ENCODE data around the gene EIF4ENIF1. TPM values are rescaled to one million over a fixed set of nuclear protein-coding genes. Genes with fewer than 3 reads are reported as not detected.

EIF4ENIF1 gene
- polyA plus RNA-seq, 2 of the 4 experiments (the other 2 are of a cell fraction) = 10.3 to 15.5 TPM

- DNase-seq (ENCODE audit: low read depth in 1 of 2, low spot score in 1 of 2) (no peak), FAIRE-seq (no peak), ATAC-seq (no peak)
- H3K4me2 ChIP-seq = no peak overlapping the region
- CTCF ChIA-PET = no interaction called here
- POLR2A ChIA-PET = no interaction called here
- no peaks in the 10 kb centered on the region for H3K9me3 ChIP-seq
- no peak overlapping the region for H3K27ac ChIP-seq
- no peak overlapping the region for H3K4me3 ChIP-seq
- no peak for TF ChIP-seq GATA3 (IDR thresholded peaks at IDR 0.05; ENCODE audit: borderline replicate concordance)
- TF ChIP-seq ZSCAN20 (CRISPR knock-in tag; IDR thresholded peaks at IDR 0.05) = no peak
- no peak for TF ChIP-seq EHMT2 (IDR thresholded peaks at IDR 0.05; ENCODE audit: low read depth)
- no peak for TF ChIP-seq ESRRA (IDR thresholded peaks at IDR 0.05; ENCODE audit: borderline replicate concordance, low read length)
- no peak for TF ChIP-seq CBX2 (IDR thresholded peaks at IDR 0.05; ENCODE audit: borderline replicate concordance, low read depth)
- TF ChIP-seq RAD21 (conservative IDR thresholded peaks at IDR 0.05 in 1 of 2, IDR thresholded peaks at IDR 0.05 in 1 of 2) = no peak
- no peak for TF ChIP-seq HDAC2 (IDR thresholded peaks at IDR 0.05)
- TF ChIP-seq TFCP2L1 (CRISPR knock-in tag; IDR thresholded peaks at IDR 0.05) = no peak
- 66% methylated on average over 3 of the region's 3 CpGs for WGBS (ENCODE audit: missing lambda C conversion rate)
- H3K4me1 ChIP-seq = no peaks in the 10 kb centered on the region
Measured at GRCh38 chr22:31394326-31394725, 95.3 kb downstream of the EIF4ENIF1 start.

- 79% methylated on average over 2 of the region's 2 CpGs for WGBS (ENCODE audit: missing lambda C conversion rate)
- ATAC-seq (no peak), DNase-seq (ENCODE audit: low read depth in 1 of 2, low spot score in 1 of 2) (peak in 1 of 2 experiments; percentile 6), FAIRE-seq (no peak)
- Histone ChIP-seq H3K4me3 (no peak overlapping the region), H3K4me2 (no peak overlapping the region), H3K27ac (no peak overlapping the region), H3K4me1 (no peaks in the 10 kb centered on the region), H3K9me3 (no peaks in the 10 kb centered on the region)
- POLR2A ChIA-PET = no interaction called here
- no peak for TF ChIP-seq PHF8 (IDR thresholded peaks at IDR 0.05; ENCODE audit: borderline replicate concordance, low read depth)
- TF ChIP-seq ZC3H11A (IDR thresholded peaks at IDR 0.05) = no peak
- no peak for TF ChIP-seq JUN (IDR thresholded peaks at IDR 0.05)
- TF ChIP-seq HOXB13 (CRISPR knock-in tag; IDR thresholded peaks at IDR 0.05; ENCODE audit: low read depth) = no peak
- TF ChIP-seq ZSCAN20 (CRISPR knock-in tag; IDR thresholded peaks at IDR 0.05) = no peak
- no peak for TF ChIP-seq PBX3 (IDR thresholded peaks at IDR 0.05)
- no peak for TF ChIP-seq CBX8 (IDR thresholded peaks at IDR 0.05)
- TF ChIP-seq HEYL (CRISPR knock-in tag; IDR thresholded peaks at IDR 0.05) = no peak
- no peak for TF ChIP-seq KDM1A (IDR thresholded peaks at IDR 0.05; ENCODE audit: low read depth)
- TF ChIP-seq BCL3 (IDR thresholded peaks at IDR 0.05) = no peak
- TF ChIP-seq HDAC2 (IDR thresholded peaks at IDR 0.05) = no peak
- TF ChIP-seq ZFP36 (IDR thresholded peaks at IDR 0.05; ENCODE audit: borderline replicate concordance, partially characterized antibody) = no peak
- TF ChIP-seq POLR2AphosphoS2 (conservative IDR thresholded peaks at IDR 0.05; ENCODE audit: low read length) = no peak
- no peak for TF ChIP-seq KDM5A (IDR thresholded peaks at IDR 0.05)
- no peak for TF ChIP-seq TFCP2L1 (CRISPR knock-in tag; IDR thresholded peaks at IDR 0.05)
- no peak for TF ChIP-seq TP53 (CRISPR knock-in tag; IDR thresholded peaks at IDR 0.05)
- no peak for TF ChIP-seq RAD21 (conservative IDR thresholded peaks at IDR 0.05 in 1 of 2, IDR thresholded peaks at IDR 0.05 in 1 of 2)
- no peak for TF ChIP-seq MAZ (IDR thresholded peaks at IDR 0.05; ENCODE audit: borderline replicate concordance, low read depth, low read length)
- no peak for TF ChIP-seq ZNF302 (CRISPR knock-in tag; IDR thresholded peaks at IDR 0.05)
- CTCF ChIA-PET = interaction anchor here (1.0 kb wide), 1 partner anchor 13 kb away, joined by 3 read pairs; no protein-coding TSS in a partner anchor
Measured at GRCh38 chr22:31393893-31394292, 95.7 kb downstream of the EIF4ENIF1 start.

Small RNA genes lying within 50 kb of the gene (small RNA-seq; reads per million reads assigned to genes)
- 0 reads per million in 6 experiments for gene AL096701.2
- 0 to 5.2 (median 0.36) reads per million in 6 experiments for gene RNU6-28P

Other genes starting within 250 kb of the EIF4ENIF1 start
- 1.4 and 1.6 TPM in 2 replicates for gene PIK3IP1, start 197.4 kb downstream of the EIF4ENIF1 start, polyA plus RNA-seq (2011; rRNA removed)
- gene PIK3IP1, start 197.4 kb downstream of the EIF4ENIF1 start, polyA plus RNA-seq (2017; fragmentation: RNase III; extraction: RNeasy Plus Mini Kit Qiagen cat#74134 plus additional on column Dnase treatment) = 0.90 to 1.1 TPM (median 0.93 TPM) in 3 replicates
- 16.4 and 18.6 TPM in 2 replicates for gene PATZ1, start 143.5 kb downstream of the EIF4ENIF1 start, polyA plus RNA-seq (2011; rRNA removed)
- gene PATZ1, start 143.5 kb downstream of the EIF4ENIF1 start, polyA plus RNA-seq (2017; fragmentation: RNase III; extraction: RNeasy Plus Mini Kit Qiagen cat#74134 plus additional on column Dnase treatment) = 15.4 to 19.3 TPM (median 18.2 TPM) in 3 replicates
- gene DRG1, start 90.2 kb downstream of the EIF4ENIF1 start, polyA plus RNA-seq (2011; rRNA removed) = 76.1 and 77.5 TPM in 2 replicates
- 87.9 to 90.4 TPM (median 89.7 TPM) in 3 replicates for gene DRG1, start 90.2 kb downstream of the EIF4ENIF1 start, polyA plus RNA-seq (2017; fragmentation: RNase III; extraction: RNeasy Plus Mini Kit Qiagen cat#74134 plus additional on column Dnase treatment)
- gene SFI1, start 6.7 kb upstream of the EIF4ENIF1 start, polyA plus RNA-seq (2011; rRNA removed) = 6.8 and 11.0 TPM in 2 replicates
- 16.1 to 18.4 TPM (median 17.9 TPM) in 3 replicates for gene SFI1, start 6.7 kb upstream of the EIF4ENIF1 start, polyA plus RNA-seq (2017; fragmentation: RNase III; extraction: RNeasy Plus Mini Kit Qiagen cat#74134 plus additional on column Dnase treatment)
- gene PISD, start 172.4 kb upstream of the EIF4ENIF1 start, polyA plus RNA-seq (2011; rRNA removed) = 11.0 and 13.1 TPM in 2 replicates
- 16.6 to 17.4 TPM (median 17.3 TPM) in 3 replicates for gene PISD, start 172.4 kb upstream of the EIF4ENIF1 start, polyA plus RNA-seq (2017; fragmentation: RNase III; extraction: RNeasy Plus Mini Kit Qiagen cat#74134 plus additional on column Dnase treatment)

Measured in A549 (cell line).